SK-N-SH (cell line): ENCODE measurements around the gene PKM. TPM values are rescaled to one million over a fixed set of nuclear protein-coding genes. Genes with fewer than 3 reads are reported as not detected.

Experiments used
- CTCF ChIA-PET: fragments of 300-600, 350-600 bp; formaldehyde crosslinking; extraction: SDS; loops from one replicate; lab custom pipeline; 2021; lab: Yijun Ruan, JAX
- POLR2A ChIA-PET: fragments of 350-600 bp; sonication (Branson Sonifier 250); formaldehyde crosslinking; extraction: SDS; loops from one replicate; lab custom pipeline; 2020; ENCODE audit warnings: antibody characterized with exemption, inconsistent platforms; lab: Yijun Ruan, JAX
- DNase-seq: peaks from one replicate; pipeline ENCODE4 v3.0.0; 2012
- H2AFZ ChIP-seq: fragments of 200-600 bp; sonication (generic); 2 replicates; pipeline ENCODE4 v1.8.1; 2016; ENCODE audit warnings: antibody characterized with exemption, mild to moderate bottlenecking, low read depth
- H3F3A ChIP-seq: fragments of 200-600 bp; sonication (generic); replicated peaks from 2 replicates; pipeline ENCODE3; 2016; ENCODE audit warnings: antibody characterized with exemption, mild to moderate bottlenecking; ENCODE audit not compliant: insufficient read depth
- H3K27ac ChIP-seq, 2 experiments: fragments of 200-500 bp in 1 of 2; fragments of 200-600 bp in 1 of 2; sonication (Bioruptor generic) in 1 of 2; sonication (generic), shearing (Covaris generic) in 1 of 2; 2 replicates each; pipeline versions ENCODE4 v1.5.1 to v1.6.1; 2014 to 2016; ENCODE audit warnings: low read depth in 2 of 2, inconsistent platforms in 1 of 2, low read length in 1 of 2, mild to moderate bottlenecking in 1 of 2, mixed read lengths in 1 of 2
- H3K27me3 ChIP-seq: fragments of 200-600 bp; sonication (generic), shearing (Covaris generic); 2 replicates; pipeline ENCODE4 v1.6.1; 2016; ENCODE audit warnings: mixed run types; ENCODE audit not compliant: insufficient read depth
- H3K36me3 ChIP-seq, 2 experiments: fragments of 200-500 bp in 1 of 2; fragments of 200-600 bp in 1 of 2; sonication (Bioruptor generic) in 1 of 2; sonication (generic) in 1 of 2; replicated peaks in 1 of 2; 2 replicates each; pipeline versions ENCODE3 to v1.5.1; 2014 to 2016; ENCODE audit warnings: low read length in 1 of 2, mild to moderate bottlenecking in 1 of 2; ENCODE audit not compliant: insufficient read depth in 2 of 2, control insufficient read depth in 1 of 2
- H3K4me1 ChIP-seq, 2 experiments: fragments of 200-500 bp in 1 of 2; fragments of 200-600 bp in 1 of 2; sonication (Bioruptor generic) in 1 of 2; sonication (generic), shearing (Covaris generic) in 1 of 2; 2 replicates each; pipeline versions ENCODE4 v1.5.1 to v1.6.1; 2014 to 2016; ENCODE audit warnings: low read depth in 1 of 2, low read length in 1 of 2, mixed run types in 1 of 2; ENCODE audit not compliant: insufficient read depth in 2 of 2, control insufficient read depth in 1 of 2
- H3K4me2 ChIP-seq: fragments of 200-600 bp; sonication (generic), shearing (Covaris generic); 2 replicates; pipeline ENCODE4 v1.6.1; 2017; ENCODE audit warnings: mixed run types
- H3K4me3 ChIP-seq, 2 experiments: fragments of 200-500 bp in 1 of 2; fragments of 200-600 bp in 1 of 2; sonication (Bioruptor generic) in 1 of 2; sonication (generic), shearing (Covaris generic) in 1 of 2; 2 replicates each; pipeline versions ENCODE4 v1.5.1 to v1.8.1; 2014 to 2016; ENCODE audit warnings: low read depth in 2 of 2, inconsistent platforms in 1 of 2, low read length in 1 of 2, mild to moderate bottlenecking in 1 of 2, mixed read lengths in 1 of 2, moderate library complexity in 1 of 2
- H3K79me2 ChIP-seq: fragments of 200-600 bp; sonication (generic); 2 replicates; pipeline ENCODE4 v1.8.1; 2017; ENCODE audit warnings: mild to moderate bottlenecking; ENCODE audit not compliant: insufficient read depth
- H3K9ac ChIP-seq: fragments of 200-600 bp; sonication (generic); 2 replicates; pipeline ENCODE4 v1.6.1; 2017; ENCODE audit warnings: mixed run types
- H3K9me2 ChIP-seq: fragments of 200-600 bp; sonication (generic); 2 replicates; pipeline ENCODE4 v1.6.1; 2017; ENCODE audit warnings: mixed run types
- H3K9me3 ChIP-seq: fragments of 200-600 bp; sonication (generic); 2 replicates; pipeline ENCODE4 v1.6.1; 2017; ENCODE audit warnings: mixed run types, mild to moderate bottlenecking, moderate library complexity
- H4K20me1 ChIP-seq: fragments of 200-600 bp; sonication (generic); 2 replicates; pipeline ENCODE4 v1.6.1; 2017; ENCODE audit warnings: mild to moderate bottlenecking, mixed run types; ENCODE audit not compliant: insufficient read depth
- CHD2 ChIP-seq: fragments of 150-350 bp; IDR thresholded peaks from 2 replicates; pipeline ENCODE4 v1.6.1; 2018; ENCODE audit warnings: low read length; ENCODE audit not compliant: partially characterized antibody
- EZH2phosphoT487 ChIP-seq: fragments of 200-600 bp; sonication (generic); IDR thresholded peaks from 2 replicates; pipeline ENCODE4 v1.6.1; 2017; ENCODE audit warnings: low read depth, mixed run types, mild to moderate bottlenecking, antibody characterized with exemption, moderate library complexity, borderline replicate concordance
- FOSL2 ChIP-seq: IDR thresholded peaks from 2 replicates; pipeline ENCODE4 v1.4.0; 2012; ENCODE audit warnings: low read depth, mild to moderate bottlenecking, moderate library complexity, borderline replicate concordance
- FOXM1 ChIP-seq: IDR thresholded peaks from 2 replicates; pipeline ENCODE4 v1.4.0; 2012; ENCODE audit warnings: low read depth, mild to moderate bottlenecking
- GATA2 ChIP-seq: sonication (generic); formaldehyde crosslinking; IDR thresholded peaks from 2 replicates; pipeline ENCODE4 v1.5.0; 2020; ENCODE audit warnings: mild to moderate bottlenecking, missing genetic modification reagents
- IRF3 ChIP-seq: fragments of 150-350 bp; IDR thresholded peaks from 2 replicates; pipeline ENCODE4 v1.6.1; 2016; ENCODE audit warnings: mild to moderate bottlenecking, low read depth, low read length
- JUND ChIP-seq: IDR thresholded peaks from 2 replicates; pipeline ENCODE4 v1.4.0; 2012
- MAX ChIP-seq: IDR thresholded peaks from 2 replicates; pipeline ENCODE4 v1.4.0; 2012; ENCODE audit warnings: low read depth
- MEF2A ChIP-seq: IDR thresholded peaks from 2 replicates; pipeline ENCODE4 v1.4.0; 2012; ENCODE audit warnings: low read depth, borderline replicate concordance
- NFIC ChIP-seq: IDR thresholded peaks from 2 replicates; pipeline ENCODE4 v1.4.0; 2012; ENCODE audit warnings: borderline replicate concordance
- NRF1 ChIP-seq: IDR thresholded peaks from 2 replicates; pipeline ENCODE4 v1.6.1; 2012; ENCODE audit warnings: low read depth, mild to moderate bottlenecking, low read length
- PBX3 ChIP-seq: IDR thresholded peaks from 2 replicates; pipeline ENCODE4; 2012
- RAD21 ChIP-seq: IDR thresholded peaks from 2 replicates; pipeline ENCODE4 v1.6.1; 2012; ENCODE audit warnings: mild to moderate bottlenecking, low read length
- RCOR1 ChIP-seq: fragments of 150-350 bp; IDR thresholded peaks from 2 replicates; pipeline ENCODE4 v1.6.1; 2017; ENCODE audit warnings: antibody characterized with exemption, low read length
- SIN3A ChIP-seq: IDR thresholded peaks from 2 replicates; pipeline ENCODE4 v1.6.1; 2012; ENCODE audit warnings: low read depth, mild to moderate bottlenecking, low read length, moderate library complexity, borderline replicate concordance
- SMC3 ChIP-seq: IDR thresholded peaks from 2 replicates; pipeline ENCODE4 v1.6.1; 2012; ENCODE audit warnings: low read depth, low read length, improper control_type of control experiment
- TAF1 ChIP-seq: IDR thresholded peaks from 2 replicates; pipeline ENCODE4 v1.6.1; 2012; ENCODE audit warnings: low read depth, mild to moderate bottlenecking, low read length, moderate library complexity, borderline replicate concordance
- TCF12 ChIP-seq: IDR thresholded peaks from 2 replicates; pipeline ENCODE4 v1.4.0; 2012
- TEAD4 ChIP-seq: IDR thresholded peaks from 2 replicates; pipeline ENCODE4 v1.4.0; 2012; ENCODE audit warnings: mild to moderate bottlenecking, borderline replicate concordance; ENCODE audit not compliant: insufficient read depth
- USF1 ChIP-seq: IDR thresholded peaks from 2 replicates; pipeline ENCODE4 v1.4.0; 2012; ENCODE audit warnings: low read depth, borderline replicate concordance
- WGBS: methylation state at CpG from one replicate; pipeline ENCODE4 v1.1.6; 2017; ENCODE audit warnings: low lambda C conversion rate; 5-methylcytosine and 5-hydroxymethylcytosine counted together
- polyA plus RNA-seq, 3 experiments: library from polyadenylated mRNA; depleted of rRNA; stranded (reverse); fragments of >200 nt; gene quantifications; 2 replicates each; pipeline ENCODE4 v1.2.3, GENCODE V29; 2012

The PKM gene
- polyA plus RNA-seq, 1 of the 3 experiments (the other 2 are of a cell fraction): 1,453 TPM

GRCh38 chr15:72182244-72182643, 48.7 kb downstream of the PKM start (continued):
- TF ChIP-seq NRF1: no peak
- no peak for TF ChIP-seq GATA2 (CRISPR knock-in tag)
- no peak for TF ChIP-seq SIN3A

GRCh38 chr15:72180761-72181324, 50.1 kb downstream of the PKM start:
- H3K9ac ChIP-seq: no peak overlapping the region
- H3K79me2 ChIP-seq: no peaks in the 10 kb centered on the region
- no peaks in the 10 kb centered on the region for H4K20me1 ChIP-seq
- no peak overlapping the region for H2AFZ ChIP-seq
- no peaks in the 10 kb centered on the region for H3K9me3 ChIP-seq
- DNase-seq: no peak
- H3K4me1 ChIP-seq: peaks cover 0 to 12% of the 10 kb centered on the region in 2 experiments; a peak in 1 of 4 replicates
- no peaks in the 10 kb centered on the region for H3K36me3 ChIP-seq
- CTCF ChIA-PET: no interaction called here
- POLR2A ChIA-PET: no interaction called here
- no peaks in the 10 kb centered on the region for H3K9me2 ChIP-seq
- no peak overlapping the region for H3K4me2 ChIP-seq
- H3K27me3 ChIP-seq: no peaks in the 10 kb centered on the region
- TF ChIP-seq SMC3 (no peak), RAD21 (no peak), PBX3 (no peak), JUND (no peak), FOXM1 (no peak), IRF3 (no peak)
- no peak overlapping the region for H3K4me3 ChIP-seq
- 87% methylated on average over 5 of the region's 5 CpGs for WGBS
- no peak overlapping the region for H3K27ac ChIP-seq
- H3F3A ChIP-seq: no peaks in the 10 kb centered on the region

GRCh38 chr15:72179950-72180581, 50.9 kb downstream of the PKM start:
- POLR2A ChIA-PET: no interaction called here
- DNase-seq: no peak
- CTCF ChIA-PET: interaction anchor here (1.0 to 1.1 kb wide), 3 partner anchors 20 to 382 kb away, joined by 3 to 4 read pairs (median 3); no protein-coding TSS in a partner anchor
- no peak for TF ChIP-seq NFIC
- TF ChIP-seq TEAD4: no peak
- no peak for TF ChIP-seq RCOR1
- no peak for TF ChIP-seq USF1
- no peak for TF ChIP-seq FOSL2
- no peak for TF ChIP-seq GATA2 (CRISPR knock-in tag)
- TF ChIP-seq TAF1: no peak
- no peak for TF ChIP-seq IRF3
- TF ChIP-seq MEF2A: no peak
- TF ChIP-seq RAD21: no peak
- no peak for TF ChIP-seq CHD2
- TF ChIP-seq MAX: no peak
- TF ChIP-seq FOXM1: no peak
- TF ChIP-seq TCF12: no peak
- TF ChIP-seq EZH2phosphoT487: no peak
- no peak for TF ChIP-seq PBX3

More at GRCh38 chr15:72179950-72180581, 50.9 kb downstream of the PKM start:
- H3K79me2 ChIP-seq: no peaks in the 10 kb centered on the region
- H3K4me1 ChIP-seq: peaks cover 0 to 12% of the 10 kb centered on the region in 2 experiments; a peak in 1 of 4 replicates
- 87% methylated on average over 9 of the region's 16 CpGs for WGBS
- no peaks in the 10 kb centered on the region for H3K36me3 ChIP-seq
- H3K4me3 ChIP-seq: no peak overlapping the region
- no peak overlapping the region for H3K27ac ChIP-seq
- no peak overlapping the region for H2AFZ ChIP-seq
- H4K20me1 ChIP-seq: no peaks in the 10 kb centered on the region
- no peaks in the 10 kb centered on the region for H3K27me3 ChIP-seq
- H3K9ac ChIP-seq: no peak overlapping the region
- no peaks in the 10 kb centered on the region for H3K9me2 ChIP-seq
- no peaks in the 10 kb centered on the region for H3K9me3 ChIP-seq
- no peak overlapping the region for H3K4me2 ChIP-seq
- H3F3A ChIP-seq: no peaks in the 10 kb centered on the region
